A204.1 (cell line): ENCODE data around the gene SERPINA12.
A peak's percentile ranks its signal among the peaks of the same experiment; 100 is the strongest.

Experiments used
- FAIRE-seq: peaks from 2 replicates; lab custom pipeline; 2012; peaks lifted over from hg19 to GRCh38; lab: Jason Lieb, UNC

Gene SERPINA12, protein sequence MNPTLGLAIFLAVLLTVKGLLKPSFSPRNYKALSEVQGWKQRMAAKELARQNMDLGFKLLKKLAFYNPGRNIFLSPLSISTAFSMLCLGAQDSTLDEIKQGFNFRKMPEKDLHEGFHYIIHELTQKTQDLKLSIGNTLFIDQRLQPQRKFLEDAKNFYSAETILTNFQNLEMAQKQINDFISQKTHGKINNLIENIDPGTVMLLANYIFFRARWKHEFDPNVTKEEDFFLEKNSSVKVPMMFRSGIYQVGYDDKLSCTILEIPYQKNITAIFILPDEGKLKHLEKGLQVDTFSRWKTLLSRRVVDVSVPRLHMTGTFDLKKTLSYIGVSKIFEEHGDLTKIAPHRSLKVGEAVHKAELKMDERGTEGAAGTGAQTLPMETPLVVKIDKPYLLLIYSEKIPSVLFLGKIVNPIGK

DNA sequence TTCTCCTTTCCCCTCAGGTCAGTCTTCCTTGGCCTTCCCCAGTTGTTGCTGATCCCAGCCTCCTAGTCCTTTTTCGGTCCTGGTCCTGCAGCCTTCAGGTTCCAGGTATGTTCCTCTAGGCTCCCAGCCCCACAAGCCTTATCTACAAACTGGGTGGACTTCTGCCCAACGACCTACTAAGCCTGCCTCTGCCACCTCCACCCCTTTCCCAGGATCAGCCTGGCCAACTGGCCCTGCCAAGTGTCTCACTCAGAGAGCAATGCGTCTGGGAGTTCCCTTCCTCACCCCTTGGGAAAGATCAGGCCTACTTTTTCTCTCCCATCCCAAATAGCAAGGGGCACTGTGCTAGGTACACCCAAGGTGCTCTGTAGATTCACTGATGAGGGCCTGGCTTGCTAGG, at the start of gene SERPINA12:
SERPINA12 (minus strand) TSS at position 114 of the 400 bp plus-strand sequence. CDS start 11,072 bp downstream, outside the sequence.
- no peak for FAIRE-seq

DNA sequence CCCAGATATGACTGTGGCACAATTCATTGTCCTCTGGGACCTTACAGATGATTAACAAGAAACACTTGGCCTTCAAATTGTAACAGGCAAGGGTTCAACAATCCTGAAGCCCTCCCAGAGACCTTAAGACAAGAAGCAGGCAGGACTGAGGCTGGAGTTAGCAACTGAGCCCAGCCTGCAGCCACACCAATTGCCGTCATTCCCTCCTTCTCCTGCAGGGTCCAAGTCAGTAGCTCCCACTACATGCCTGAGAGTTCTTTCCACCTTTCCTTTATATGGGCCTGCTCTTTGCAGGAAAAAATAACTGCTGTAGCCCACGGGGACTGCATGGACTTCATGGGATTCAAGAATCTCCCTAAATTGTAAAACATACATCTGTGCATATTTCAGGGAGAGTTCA, 49.6 kb upstream of the SERPINA12 start:
- no peak for FAIRE-seq

DNA sequence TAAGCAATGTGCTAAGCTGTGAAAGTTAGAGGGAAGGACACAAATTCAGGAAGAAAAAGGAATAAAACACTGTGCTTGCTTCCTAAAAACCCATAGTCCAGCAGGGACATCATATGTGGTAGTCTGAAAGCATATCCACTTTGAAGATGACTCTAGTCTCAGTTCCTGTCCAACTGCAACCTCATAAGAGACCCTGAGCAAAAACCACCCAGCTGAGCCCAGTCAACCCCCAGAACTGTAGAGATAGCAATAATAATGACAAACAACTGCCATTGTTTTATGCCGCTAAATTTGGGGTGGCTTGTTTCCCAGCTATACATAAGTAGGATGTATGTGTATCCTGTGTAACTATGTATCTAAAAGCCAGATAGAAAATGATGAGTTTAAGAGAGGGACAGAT, 48.1 kb upstream of the SERPINA12 start:
- FAIRE-seq: no peak

DNA sequence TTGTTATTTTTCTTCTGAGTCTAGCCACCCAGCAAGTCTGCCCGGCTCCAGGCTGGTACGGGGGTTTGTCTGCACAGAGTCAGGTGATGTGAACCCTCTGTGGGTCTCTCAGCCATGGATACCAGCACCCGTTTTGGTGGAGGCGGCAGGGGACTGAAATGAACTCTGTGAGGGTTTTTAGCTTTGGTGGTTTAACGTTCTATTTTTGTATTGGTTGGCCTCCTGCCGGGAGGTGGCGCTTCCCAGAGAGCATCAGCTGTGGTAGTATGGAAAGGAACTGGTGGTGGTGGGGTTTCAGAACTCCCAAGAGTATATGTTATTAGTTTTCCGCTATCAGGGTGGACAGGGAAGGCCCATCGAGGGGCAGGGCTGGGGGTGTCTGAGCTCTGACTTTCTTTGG, 46.7 kb upstream of the SERPINA12 start:
- FAIRE-seq: no peak

DNA sequence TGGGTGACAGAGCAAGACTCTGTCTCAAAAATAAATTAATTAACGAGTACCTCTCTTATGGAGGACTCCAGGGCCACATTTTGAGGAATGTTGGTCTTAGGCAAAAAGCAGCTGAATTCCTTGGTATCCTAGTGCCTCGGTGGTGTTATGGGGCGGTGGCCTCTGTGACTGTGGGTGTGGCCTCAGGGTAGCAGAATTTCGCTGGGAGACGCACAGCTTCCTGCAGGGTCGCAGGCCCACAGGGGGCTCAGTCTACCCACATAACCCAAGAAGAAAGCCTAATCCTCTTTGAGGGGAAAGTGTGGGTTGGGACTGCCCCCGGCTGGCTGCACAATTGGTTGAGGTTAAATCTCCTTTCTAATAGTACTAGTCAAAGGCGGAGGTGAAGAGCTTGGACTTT, 40.8 kb upstream of the SERPINA12 start:
- no peak for FAIRE-seq

DNA sequence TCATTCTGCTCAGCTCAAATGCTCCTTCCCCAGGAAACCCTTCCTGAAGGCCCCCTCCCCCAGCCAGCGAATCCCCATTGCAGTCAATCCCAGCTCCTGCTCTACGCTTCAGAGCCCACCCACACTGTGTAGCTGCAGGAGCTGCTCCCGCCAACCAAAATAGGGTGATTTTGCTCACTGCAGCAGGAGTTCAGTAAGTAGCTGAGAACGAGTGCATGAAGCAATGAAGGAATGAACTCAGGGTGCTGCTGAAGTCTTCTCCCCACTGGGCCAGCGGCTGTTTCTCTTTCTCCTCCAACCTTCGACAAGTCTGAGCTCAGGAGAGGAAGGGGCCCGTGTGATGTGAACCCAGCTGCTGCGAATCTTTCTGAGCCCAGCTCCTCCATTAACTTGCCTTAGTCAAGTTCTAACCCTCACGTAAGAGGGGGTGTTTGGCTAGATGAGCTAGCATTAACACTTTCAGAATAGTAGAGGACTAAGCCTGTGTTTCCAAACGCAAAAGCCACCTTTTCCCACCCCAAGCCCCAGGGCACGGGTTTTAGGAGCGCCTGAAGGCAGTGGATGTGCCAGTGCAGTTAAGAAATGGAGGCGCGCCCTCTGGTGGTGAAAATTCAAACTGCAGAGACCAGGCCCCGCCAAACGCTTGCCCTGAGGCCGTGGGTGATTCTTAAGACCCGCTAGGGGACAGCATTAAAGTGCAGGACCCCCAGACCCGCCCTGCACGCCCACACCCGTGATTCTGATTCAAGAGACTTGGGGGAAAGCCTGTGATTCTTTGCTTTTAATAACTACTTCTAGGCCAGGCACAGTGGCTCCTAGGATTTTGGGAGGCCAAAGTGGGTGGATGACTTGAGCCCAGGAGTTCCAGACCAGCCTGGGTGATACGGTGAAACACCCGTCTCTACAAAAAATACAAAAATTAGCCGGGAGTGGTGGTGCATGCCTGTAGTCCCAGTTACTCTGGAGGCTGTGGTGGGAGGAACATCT, 40.0 kb upstream of the SERPINA12 start:
- FAIRE-seq: peak; percentile 30

DNA sequence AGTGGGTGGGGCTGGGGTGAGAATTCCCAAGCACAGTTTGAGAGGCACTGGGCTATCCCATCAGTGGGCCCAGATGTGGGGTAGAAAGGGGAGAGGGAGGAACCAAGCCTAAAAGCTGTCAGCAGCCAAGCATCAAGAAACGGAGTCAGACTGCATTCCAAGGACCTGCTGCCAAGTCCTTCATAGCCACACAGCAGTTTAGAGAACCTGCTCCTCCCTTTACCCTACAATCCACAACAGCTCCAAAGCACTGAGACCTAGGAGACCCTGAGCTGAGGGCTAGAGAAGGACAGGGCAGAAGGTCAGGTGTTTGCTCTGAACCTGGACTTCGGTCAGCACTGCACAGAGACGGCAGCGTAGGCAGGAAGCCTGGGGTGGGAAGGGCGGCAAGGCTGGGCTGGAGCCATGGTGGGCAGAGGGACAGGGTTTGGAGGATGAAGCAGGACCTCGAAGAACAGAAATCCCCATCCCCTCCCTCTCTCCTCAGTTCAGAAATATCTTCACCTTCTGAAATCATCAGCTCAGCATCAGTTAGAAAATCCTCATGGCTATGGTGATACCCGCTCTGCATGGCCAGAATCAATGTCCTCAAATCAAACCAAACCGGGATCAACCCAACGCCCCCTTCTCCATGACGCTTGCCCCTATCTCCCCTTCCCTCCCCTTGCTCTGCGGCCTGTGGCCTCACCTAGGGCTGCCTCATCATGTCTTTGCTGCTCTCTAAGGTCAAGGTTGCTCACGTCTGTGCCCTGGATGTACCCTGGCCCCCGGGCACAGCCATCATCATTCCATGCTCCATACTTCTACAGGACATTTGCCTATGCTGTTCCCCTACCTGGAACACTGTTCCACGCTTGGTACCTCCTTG, 39.1 kb upstream of the SERPINA12 start:
- FAIRE-seq: no peak

DNA sequence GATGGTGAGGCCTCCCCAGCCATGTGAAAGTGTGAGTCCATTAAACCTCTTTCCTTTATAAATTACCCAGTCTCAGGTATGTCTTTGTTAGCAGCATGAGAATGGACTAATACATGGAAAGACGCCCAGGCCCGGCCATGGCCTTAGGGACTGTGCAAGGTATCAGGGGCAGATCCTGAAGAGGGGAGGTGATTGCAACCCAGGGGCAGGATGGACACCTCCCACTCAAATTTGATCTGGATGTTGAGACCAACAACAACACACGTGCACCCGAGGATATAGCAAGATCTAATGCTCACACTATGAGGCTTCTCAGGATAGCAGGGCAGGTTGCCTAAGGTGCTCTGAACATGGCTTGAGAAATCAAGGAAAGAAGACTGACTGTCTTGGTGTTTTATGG, 38.5 kb upstream of the SERPINA12 start:
- no peak for FAIRE-seq

DNA sequence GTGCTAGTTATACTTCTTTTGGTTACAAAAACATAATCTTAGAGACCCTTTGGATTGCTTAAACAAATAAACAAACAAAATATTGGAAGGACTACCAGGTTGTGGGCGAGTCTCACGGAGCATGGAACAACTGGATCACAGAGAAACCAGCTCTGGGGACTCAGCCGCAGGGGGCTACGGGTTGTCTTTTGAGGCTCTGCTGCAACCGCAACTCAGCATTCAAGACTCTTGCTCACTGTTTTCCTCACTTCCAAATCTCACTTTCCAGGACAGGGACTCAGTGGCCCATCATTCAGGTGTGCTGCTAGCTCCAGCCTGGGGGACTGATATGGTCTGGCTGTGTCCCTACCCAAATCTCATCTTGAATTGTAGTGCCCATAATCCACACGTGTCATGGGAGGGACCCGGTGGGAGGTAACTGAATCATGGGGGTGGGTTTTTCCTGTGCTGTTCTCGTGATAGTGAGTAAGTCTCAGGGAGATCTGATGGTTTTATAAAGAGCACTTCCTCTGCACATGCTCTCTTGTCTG, 37.9 kb upstream of the SERPINA12 start:
- no peak for FAIRE-seq

DNA sequence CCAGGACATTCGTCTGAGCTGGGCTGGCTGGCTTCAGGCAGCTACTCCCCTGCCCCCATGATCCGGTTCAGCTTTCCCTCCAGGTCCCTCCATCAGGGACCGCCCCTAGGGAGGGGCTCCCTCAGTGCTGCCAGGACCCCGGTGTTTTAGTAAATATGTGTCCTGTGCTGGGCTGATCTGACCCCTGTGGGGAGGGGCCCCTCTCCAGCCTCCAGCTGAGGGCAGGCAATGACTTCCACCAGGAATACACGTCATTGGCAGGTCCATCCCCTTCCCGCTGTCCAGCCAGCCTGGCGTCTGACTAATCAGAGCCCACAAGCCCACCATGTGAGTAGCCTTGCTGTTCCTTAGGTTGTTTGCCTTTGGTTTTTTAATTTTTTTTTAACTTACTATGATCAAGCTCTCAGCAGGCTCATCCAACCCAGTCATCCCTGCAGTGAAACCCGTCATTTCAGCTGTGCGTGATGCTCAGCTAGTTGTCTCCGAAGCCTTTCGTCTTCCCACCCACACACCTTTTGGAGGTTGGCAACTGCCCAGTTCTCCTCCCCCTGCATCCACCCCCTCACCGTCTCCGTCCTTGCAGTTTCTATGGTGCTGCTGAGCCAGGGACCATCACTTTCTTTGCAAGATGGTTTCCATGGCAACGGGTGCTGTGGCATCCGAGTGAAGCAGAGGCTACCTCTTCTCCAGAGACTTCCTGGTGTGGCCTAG, 36.0 kb upstream of the SERPINA12 start:
- FAIRE-seq: no peak

DNA sequence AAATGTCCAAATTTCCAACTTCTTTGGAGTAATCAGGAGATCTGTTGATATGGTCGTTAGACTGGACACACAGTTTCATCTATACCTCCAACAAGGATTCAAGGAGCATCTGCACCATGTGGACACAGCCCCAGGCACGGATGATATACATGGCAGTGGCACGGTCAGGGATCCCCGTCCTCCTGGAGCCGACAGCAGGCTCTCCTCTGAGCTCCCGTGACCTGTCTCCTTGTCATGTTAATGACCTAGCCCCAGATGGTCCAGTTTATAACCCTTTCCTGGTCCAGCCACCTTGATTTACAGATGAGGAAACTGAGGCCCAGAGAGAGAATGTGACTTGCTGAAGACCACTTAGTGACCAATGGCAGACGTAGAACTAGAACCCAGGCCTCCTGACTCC, 35.5 kb upstream of the SERPINA12 start:
- no peak for FAIRE-seq

DNA sequence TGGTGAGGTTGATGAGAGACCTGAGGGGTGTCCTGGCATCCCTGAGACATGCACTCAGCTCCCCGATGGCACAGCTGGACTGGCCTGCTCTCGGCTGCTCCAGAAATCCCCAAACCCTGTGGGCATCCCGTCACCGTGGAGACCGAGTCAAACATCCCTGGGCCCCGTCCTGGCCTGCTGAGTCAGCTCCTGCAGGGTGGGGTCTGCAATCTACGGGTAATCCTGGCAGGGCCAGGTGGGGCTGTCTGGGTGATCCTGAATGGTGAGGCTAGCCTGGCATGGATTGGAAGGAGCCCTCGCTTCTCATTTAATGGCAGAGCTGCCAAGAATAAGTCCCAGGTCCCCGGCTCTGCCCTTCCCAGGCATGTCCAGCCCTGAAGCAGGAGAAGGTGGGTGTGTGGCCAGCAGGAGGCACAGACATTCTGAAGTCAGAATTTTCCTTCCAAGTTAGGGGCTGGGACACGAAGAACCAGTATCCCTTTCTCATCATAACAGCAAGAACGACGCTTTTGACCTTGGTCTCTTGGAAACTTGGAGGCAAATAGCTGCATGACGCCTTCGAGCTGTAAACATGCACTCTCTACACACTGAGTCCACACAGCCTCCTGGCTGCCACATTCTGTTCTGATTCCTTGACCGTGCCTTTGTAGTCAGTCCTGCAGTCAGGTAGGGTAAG, 34.3 kb upstream of the SERPINA12 start:
- no peak for FAIRE-seq

DNA sequence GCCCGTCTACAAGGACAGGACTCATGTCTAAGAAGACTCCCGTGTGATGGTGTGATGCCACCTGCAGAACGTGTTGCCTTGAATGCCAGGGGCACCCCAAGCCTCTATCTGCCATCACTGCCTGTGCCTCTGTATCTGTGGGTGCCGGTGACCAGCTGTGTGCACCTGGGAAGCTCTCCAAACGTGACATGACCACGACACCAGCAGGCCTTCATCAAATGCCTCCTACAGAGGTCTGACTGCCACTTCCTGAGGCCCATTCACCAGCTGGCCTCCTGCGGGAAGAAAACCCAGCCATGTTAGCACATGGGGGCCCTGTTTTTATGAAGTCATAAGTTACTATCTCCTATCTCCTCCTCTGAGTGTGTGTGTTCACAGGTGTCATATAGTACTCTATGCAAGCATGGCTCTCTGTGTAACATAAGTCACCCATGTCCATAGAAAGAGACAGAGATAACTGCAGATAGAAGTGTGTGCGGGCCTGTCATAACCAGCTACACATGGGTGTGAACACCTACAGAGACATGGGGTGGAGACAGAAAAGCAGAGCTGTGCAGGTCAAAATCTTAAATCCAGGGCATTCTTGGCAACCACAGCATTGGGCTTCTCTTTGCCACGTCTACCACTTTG, 33.7 kb upstream of the SERPINA12 start:
- FAIRE-seq: no peak

DNA sequence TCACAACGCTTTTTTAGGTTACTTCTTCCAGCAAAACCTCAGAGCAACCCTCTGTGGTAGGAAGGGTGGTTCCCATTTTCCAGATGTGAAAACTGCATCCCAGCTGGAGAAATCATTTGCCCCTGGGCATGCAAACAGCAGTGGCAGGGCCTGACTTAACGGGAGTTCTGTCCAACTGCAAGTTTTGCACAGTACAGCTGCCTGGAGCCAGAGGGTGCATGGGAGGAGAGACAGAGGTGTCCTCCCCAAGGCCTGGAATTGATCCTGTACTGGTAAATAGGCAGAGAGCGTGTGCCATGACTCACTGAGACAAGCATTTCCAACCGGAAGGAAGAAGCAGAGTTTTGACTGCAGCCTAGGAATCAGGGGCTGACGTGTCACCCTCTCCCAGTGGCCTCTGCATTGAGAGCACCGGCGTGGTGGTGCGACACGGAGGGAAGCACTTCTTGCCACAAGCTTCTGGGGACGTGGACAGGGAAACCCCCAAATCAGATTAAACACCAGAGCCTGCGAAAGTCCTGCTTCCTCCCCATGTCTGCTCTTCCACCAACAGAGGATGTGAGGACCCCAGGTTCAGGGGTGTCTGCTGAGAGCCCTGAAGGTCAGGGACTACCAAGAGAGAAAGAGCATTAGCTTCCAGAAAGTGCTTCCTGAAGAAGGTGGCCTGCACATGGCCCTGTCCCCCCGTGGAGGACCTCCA, 33.0 kb upstream of the SERPINA12 start:
- FAIRE-seq: no peak

DNA sequence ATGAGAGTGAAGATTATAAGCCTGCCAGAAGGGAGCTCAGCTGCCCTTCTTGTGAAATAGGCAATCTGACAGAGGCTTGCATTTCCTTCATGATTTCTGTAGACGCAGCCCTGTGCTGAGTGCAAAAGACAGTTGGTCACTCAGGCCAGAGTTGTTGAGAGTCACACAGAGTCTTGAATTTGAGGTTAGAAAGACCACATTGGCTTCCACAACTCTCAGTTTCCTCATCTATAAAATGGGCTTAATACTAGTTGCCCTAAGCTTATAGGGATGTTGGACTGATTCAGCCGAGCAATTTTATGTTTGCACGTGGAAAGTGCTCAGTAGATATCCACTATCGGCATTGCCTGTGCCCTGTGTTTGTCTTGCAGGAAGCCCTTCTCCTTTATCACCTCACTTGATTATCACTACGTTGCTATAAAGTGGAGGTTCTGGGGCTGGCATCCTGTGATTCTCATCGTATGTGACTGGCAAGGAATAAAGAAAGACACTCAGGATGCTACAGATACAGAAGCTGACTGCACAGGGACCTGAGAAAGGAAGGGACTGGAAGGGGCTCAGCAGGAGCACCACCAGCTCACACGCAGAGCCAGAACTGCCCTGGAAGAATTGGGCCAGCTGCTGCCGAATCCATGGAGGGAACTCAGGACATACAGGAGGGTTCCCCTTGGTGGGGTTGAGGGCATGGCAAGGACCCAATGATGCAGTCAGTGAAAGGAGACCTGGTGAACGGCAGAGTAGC, 32.1 kb upstream of the SERPINA12 start:
- FAIRE-seq: no peak

DNA sequence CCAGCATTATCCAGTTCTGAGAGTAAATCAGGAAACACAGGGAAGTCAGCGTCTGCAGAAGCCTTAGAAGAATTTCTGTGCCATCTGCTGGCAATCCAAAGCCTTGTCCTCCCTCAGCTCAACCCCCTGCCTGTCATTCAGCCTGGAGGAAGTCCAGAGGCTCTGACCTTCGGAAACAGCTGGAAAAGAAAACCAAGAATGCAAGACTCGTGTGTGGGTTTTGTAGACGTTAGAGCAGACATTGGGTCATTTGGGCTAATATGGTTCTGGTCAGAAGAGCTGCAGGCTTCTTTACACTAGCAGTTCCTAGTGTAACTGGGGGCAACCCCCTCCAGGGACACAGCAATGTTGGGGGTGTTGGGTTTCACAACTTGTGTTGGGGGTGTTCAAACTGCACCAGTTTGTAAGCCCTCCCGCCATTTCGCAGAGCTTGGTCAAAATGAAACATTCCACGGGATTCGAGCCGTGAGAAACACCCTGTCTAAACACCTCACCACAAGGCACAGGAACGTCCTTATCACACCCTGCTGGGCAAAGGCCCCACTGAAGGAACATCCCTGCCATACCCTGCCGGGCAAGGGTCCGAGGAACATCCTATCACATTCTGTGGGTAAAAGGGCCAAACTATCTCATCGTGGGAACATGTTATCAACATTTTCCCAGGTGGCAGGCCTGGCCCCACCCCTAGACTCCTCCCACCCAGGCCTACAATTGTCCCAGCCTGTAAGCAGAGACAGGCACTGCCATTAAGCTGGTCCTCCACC, 30.9 kb upstream of the SERPINA12 start:
- FAIRE-seq: no peak

DNA sequence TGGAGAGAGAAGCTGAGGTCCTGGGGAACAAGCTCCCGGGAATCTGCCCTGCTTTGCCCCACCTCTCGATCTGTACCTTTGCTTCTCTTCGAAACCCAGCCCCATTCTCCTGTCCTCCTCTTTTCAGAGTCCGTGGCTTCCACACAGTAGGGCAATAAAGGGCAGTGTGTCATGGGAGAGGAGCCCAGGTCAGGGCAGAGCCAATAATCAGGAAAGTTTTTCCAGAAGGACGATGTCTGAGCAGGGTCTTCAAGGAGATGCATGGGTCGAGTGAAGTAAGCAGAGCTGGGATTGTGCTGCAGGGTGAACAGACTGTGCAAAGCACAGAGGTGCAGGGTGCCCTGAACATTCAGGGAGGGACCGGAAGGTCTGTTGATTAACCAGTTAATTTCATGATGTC, 29.9 kb upstream of the SERPINA12 start:
- no peak for FAIRE-seq
